GM19397 (cell line): Measurements from ENCODE around the gene FOXN1.

ENCODE experiments used
- ATAC-seq: cut with Tn5 transposase; IDR thresholded peaks from one replicate; pipeline ENCODE4 v1.9.1; 2021; ENCODE audit warnings: mild to moderate bottlenecking, moderate library complexity; ENCODE audit not compliant: unreplicated experiment

Gene FOXN1

GRCh38 chr17:28544402-28545140, 38.4 kb downstream of the FOXN1 start:
- no peak for ATAC-seq

GRCh38 chr17:28545141-28545503, 39.0 kb downstream of the FOXN1 start:
- ATAC-seq, result no peak

- ATAC-seq, result no peak
These were observed 39.8 kb downstream of the FOXN1 start for GRCh38 chr17:28545787-28546415.

- no peak for ATAC-seq
These were observed 41.0 kb downstream of the FOXN1 start for GRCh38 chr17:28547096-28547622.

GRCh38 chr17:28547623-28548416, 41.7 kb downstream of the FOXN1 start:
- ATAC-seq, result no peak

- ATAC-seq, result no peak
These were observed 42.4 kb downstream of the FOXN1 start for GRCh38 chr17:28548417-28549130.

GRCh38 chr17:28549236-28550132, 43.3 kb downstream of the FOXN1 start:
- no peak for ATAC-seq

- no peak for ATAC-seq
These were observed 44.7 kb downstream of the FOXN1 start for GRCh38 chr17:28550858-28551257.

GRCh38 chr17:28551421-28552175, 45.5 kb downstream of the FOXN1 start:
- no peak for ATAC-seq

GRCh38 chr17:28552176-28552999, 46.2 kb downstream of the FOXN1 start, which contains the start of gene UNC119:
Gene UNC119 (minus strand): TSS chr17:28552624. CDS start chr17:28552557, 67 bp downstream.
- peak; percentile 62 for ATAC-seq

GRCh38 chr17:28553000-28553505, 46.9 kb downstream of the FOXN1 start:
- ATAC-seq, result no peak

- no peak for ATAC-seq
These were observed 48.4 kb downstream of the FOXN1 start for GRCh38 chr17:28554565-28554964.

GRCh38 chr17:28555022-28555421, 48.9 kb downstream of the FOXN1 start:
- no peak for ATAC-seq

GRCh38 chr17:28563475-28563874, 57.3 kb downstream of the FOXN1 start:
- no peak for ATAC-seq

- ATAC-seq, result no peak
These were observed 61.5 kb downstream of the FOXN1 start for GRCh38 chr17:28567604-28568003.

- ATAC-seq, result no peak
These were observed 63.3 kb downstream of the FOXN1 start for GRCh38 chr17:28569446-28569845.

GRCh38 chr17:28570716-28571360, 64.7 kb downstream of the FOXN1 start:
- ATAC-seq, result peak; percentile 33
